ENCODE data around the gene SCEL. TPM values are rescaled to one million over a fixed set of nuclear protein-coding genes. Genes with fewer than 3 reads are reported as not detected.

The SCEL gene
- total and polyA plus RNA-seq, 2 of the 8 experiments (the other 6 are each of a cell fraction or from before 2014, with no cell fraction given), result not detected

GRCh38 chr13:77563111-77563510, 27.6 kb downstream of the SCEL start:
- no peaks in the 10 kb centered on the region for H4K20me1 ChIP-seq (replicated peaks in 1 of 2; ENCODE audit: control insufficient read depth in 1 of 2, insufficient read depth in 2 of 2, low read length in 2 of 2)
- ChIA-PET POLR2A (ENCODE audit: partially characterized antibody) (no interaction called here), CTCF (ENCODE audit: partially characterized antibody) (interaction anchor here (0.6 to 1.0 kb wide), 3 partner anchors 63 to 509 kb away, joined by 3 read pairs; no protein-coding TSS in a partner anchor)
- no peak overlapping the region for H3K4me2 ChIP-seq (ENCODE audit: insufficient read depth in 1 of 2, low read depth in 2 of 2, low read length in 2 of 2)
- H3K4me3 ChIP-seq (ENCODE audit: extremely low read depth in 1 of 4, insufficient read depth in 2 of 4, low read depth in 3 of 4, low read length in 4 of 4), result no peak overlapping the region
- H3K18ac ChIP-seq (ENCODE audit: extremely low read depth, low read length), result no peak overlapping the region
- H3K36me3 ChIP-seq (ENCODE audit: control insufficient read depth in 2 of 4, insufficient read depth in 4 of 4, low read length in 3 of 4), result no peaks in the 10 kb centered on the region
- H3K4me1 ChIP-seq (replicated peaks in 1 of 4; ENCODE audit: control insufficient read depth in 3 of 4, insufficient read depth in 4 of 4, low read length in 3 of 4), result no peaks in the 10 kb centered on the region
- FAIRE-seq, result no peak
- H2BK20ac ChIP-seq (ENCODE audit: low read length), result no peak overlapping the region
- no peak overlapping the region for H4K8ac ChIP-seq (ENCODE audit: extremely low read depth, insufficient read depth, low read length)
- H2BK5ac ChIP-seq (ENCODE audit: low read depth, low read length), result no peak overlapping the region
- no peak overlapping the region for H2AFZ ChIP-seq (ENCODE audit: low read length)
- DNase-seq (ENCODE audit: low read depth in 1 of 2, low spot score in 2 of 2), result no peak
- no peak overlapping the region for H3K9ac ChIP-seq (replicated peaks in 1 of 4; ENCODE audit: extremely low read depth in 1 of 4, low read depth in 3 of 4, low read length in 3 of 4)
- no peaks in the 10 kb centered on the region for H3K23me2 ChIP-seq (ENCODE audit: low read depth, low read length)
- no peak overlapping the region for H2AK5ac ChIP-seq (ENCODE audit: low read depth, low read length)
- H2BK15ac ChIP-seq (ENCODE audit: low read length), result no peak overlapping the region
- H2BK12ac ChIP-seq (ENCODE audit: low read depth, low read length), result no peak overlapping the region
- WGBS, 2 experiments (ENCODE audit: extremely low coverage in 1 of 2, insufficient coverage in 1 of 2, insufficient read length in 1 of 2, insufficient replicate concordance in 2 of 2, low coverage in 1 of 2, low lambda C conversion rate in 2 of 2, missing lambda C conversion rate in 1 of 2), result 89% methylated on average over 1 of the region's 1 CpG; no CpG with 5 or more reads in 1 of the 2 experiments
- H3K27me3 ChIP-seq (replicated peaks in 1 of 4; ENCODE audit: control insufficient read depth in 3 of 4, extremely low read depth in 1 of 4, insufficient read depth in 3 of 4, low read length in 3 of 4), result no peaks in the 10 kb centered on the region
- no peak overlapping the region for H2BK120ac ChIP-seq (replicated peaks; ENCODE audit: low read depth, low read length)
- no peak overlapping the region for H3K56ac ChIP-seq (replicated peaks; ENCODE audit: insufficient read length, low read depth, low read length)
- no peak overlapping the region for H3K4ac ChIP-seq (replicated peaks; ENCODE audit: insufficient read length, low read depth, low read length)
- H3K79me1 ChIP-seq (ENCODE audit: low read depth, low read length), result no peaks in the 10 kb centered on the region
- no peaks in the 10 kb centered on the region for H3K79me2 ChIP-seq (ENCODE audit: control insufficient read depth in 1 of 2, insufficient read depth in 2 of 2, low read length in 2 of 2)
- no peak for TF ChIP-seq EGR1 (IDR thresholded peaks at IDR 0.05; ENCODE audit: borderline replicate concordance, low read depth, low read length)
- TF ChIP-seq KDM5A (IDR thresholded peaks at IDR 0.05; ENCODE audit: low read length), result no peak
- no peak for TF ChIP-seq TAF1 (IDR thresholded peaks at IDR 0.05; ENCODE audit: low read depth, low read length)
- no peak overlapping the region for H3K23ac ChIP-seq (ENCODE audit: insufficient read length)
- no peak overlapping the region for H4K91ac ChIP-seq (replicated peaks; ENCODE audit: insufficient read length, low read length)
- no peak overlapping the region for H4K5ac ChIP-seq (ENCODE audit: insufficient read length, low read depth, low read length)
- H3K14ac ChIP-seq (ENCODE audit: insufficient read length), result no peak overlapping the region
- no peak overlapping the region for H3K27ac ChIP-seq (ENCODE audit: low read depth, low read length)
- H3K9me3 ChIP-seq (ENCODE audit: insufficient read depth in 2 of 2, low read depth in 1 of 2, low read length in 1 of 2), result no peaks in the 10 kb centered on the region
